ENCODE results near the gene PRAC2.

Gene PRAC2

DNA sequence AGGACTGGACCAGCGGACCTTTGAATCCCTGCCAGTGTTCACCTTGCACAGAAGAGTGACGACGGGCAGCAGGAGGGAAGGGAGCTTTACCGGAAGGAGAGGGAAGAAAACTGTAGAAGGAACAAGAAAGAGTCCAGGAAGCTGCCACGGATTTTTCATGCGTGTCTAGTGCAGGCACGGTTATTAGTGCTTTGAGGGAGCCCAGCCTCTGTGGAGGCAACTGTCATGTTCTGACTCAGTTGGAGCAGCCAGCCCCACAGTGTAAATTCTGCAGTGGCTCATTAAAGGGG lies 12.0 kb downstream of the PRAC2 start:
- no peaks in the 10 kb centered on the region; the same call in 1 of the 2 replicates for H3K4me1 ChIP-seq (ENCODE audit: control insufficient read depth, insufficient read depth, low read length)
- DNase-seq (ENCODE audit: low read depth, low spot score) = no peak
- H3K27me3 ChIP-seq (ENCODE audit: control insufficient read depth, insufficient read depth, low read length) = peaks cover 96% of the 10 kb centered on the region
- no peaks in the 10 kb centered on the region for H3K36me3 ChIP-seq (ENCODE audit: control insufficient read depth, insufficient read depth, low read length)
- no peaks in the 10 kb centered on the region for H3K9me3 ChIP-seq (ENCODE audit: control insufficient read depth, insufficient read depth, low read length)
- H3K4me3 ChIP-seq (ENCODE audit: low read length) = no peak overlapping the region
- WGBS (ENCODE audit: insufficient coverage, insufficient read length) = no CpG with 5 or more reads among the region's 7 CpGs
- H3K27ac ChIP-seq (ENCODE audit: low read length) = no peak overlapping the region

DNA sequence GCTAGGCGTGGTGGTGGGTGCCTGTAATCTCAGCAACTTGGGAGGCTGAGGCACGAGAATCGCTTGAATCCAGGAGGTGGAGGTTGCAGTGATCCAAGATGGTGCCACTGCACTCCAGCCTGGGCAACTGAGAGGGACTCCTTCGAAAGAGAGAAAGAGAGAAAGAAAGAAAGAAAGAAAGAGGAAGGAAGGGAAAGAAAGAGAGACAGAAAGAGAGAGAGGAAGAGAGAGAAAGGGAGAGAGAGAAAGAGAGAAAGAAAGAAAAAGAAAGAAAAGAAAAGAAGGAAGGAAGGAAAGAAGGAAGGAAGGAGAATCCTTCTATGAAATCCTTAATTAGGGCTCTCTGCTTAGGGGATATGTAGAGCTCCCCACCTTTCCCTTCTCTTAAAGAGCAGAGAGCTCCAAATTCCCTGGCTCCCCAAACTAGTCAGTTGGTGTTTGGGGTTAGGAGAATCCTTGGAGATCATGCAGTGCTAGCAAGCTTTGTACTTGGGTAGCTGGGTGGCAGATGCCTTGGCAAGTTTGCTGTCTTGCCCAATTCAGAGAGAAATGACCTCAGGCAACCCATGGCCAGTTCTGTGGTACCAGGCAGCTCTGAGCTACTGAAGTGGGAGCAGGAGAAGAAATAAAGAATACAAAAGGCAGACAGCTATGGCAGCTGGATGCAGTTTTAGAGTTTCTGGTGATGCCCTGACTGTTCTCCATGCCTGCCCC lies 14.5 kb downstream of the PRAC2 start:
- no peaks in the 10 kb centered on the region; the same call in 1 of the 2 replicates for H3K4me1 ChIP-seq (ENCODE audit: control insufficient read depth, insufficient read depth, low read length)
- H3K36me3 ChIP-seq (ENCODE audit: control insufficient read depth, insufficient read depth, low read length) = no peaks in the 10 kb centered on the region
- H3K4me3 ChIP-seq (ENCODE audit: low read length) = no peak overlapping the region
- H3K27ac ChIP-seq (ENCODE audit: low read length) = no peak overlapping the region
- no peaks in the 10 kb centered on the region for H3K9me3 ChIP-seq (ENCODE audit: control insufficient read depth, insufficient read depth, low read length)
- no CpG with 5 or more reads among the region's 4 CpGs for WGBS (ENCODE audit: insufficient coverage, insufficient read length)
- DNase-seq (ENCODE audit: low read depth, low spot score) = no peak
- H3K27me3 ChIP-seq (ENCODE audit: control insufficient read depth, insufficient read depth, low read length) = peaks cover 96% of the 10 kb centered on the region

DNA sequence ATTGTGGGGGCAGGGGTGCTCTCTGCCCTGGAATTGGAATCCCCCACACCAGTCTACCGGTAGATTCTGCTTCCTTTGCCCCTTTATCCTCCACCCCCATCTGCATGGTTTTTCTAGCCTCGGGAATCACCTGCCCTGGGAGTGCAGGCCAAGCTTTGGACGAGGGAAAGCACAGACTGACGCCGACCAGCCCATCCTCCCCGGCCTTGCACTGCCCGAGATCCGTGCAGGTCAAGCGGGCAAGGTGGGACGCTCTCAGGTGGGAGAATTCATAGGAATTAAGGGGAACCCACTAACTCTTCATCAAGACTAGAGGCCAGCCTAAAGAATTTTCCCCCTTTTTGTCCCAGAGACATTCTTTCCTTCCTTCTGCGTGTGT lies 15.4 kb downstream of the PRAC2 start:
- Histone ChIP-seq H3K27ac (ENCODE audit: low read length) (no peak overlapping the region), H3K4me3 (ENCODE audit: low read length) (no peak overlapping the region), H3K4me1 (ENCODE audit: control insufficient read depth, insufficient read depth, low read length) (no peaks in the 10 kb centered on the region; the same call in 1 of the 2 replicates), H3K9me3 (ENCODE audit: control insufficient read depth, insufficient read depth, low read length) (no peaks in the 10 kb centered on the region), H3K36me3 (ENCODE audit: control insufficient read depth, insufficient read depth, low read length) (no peaks in the 10 kb centered on the region), H3K27me3 (ENCODE audit: control insufficient read depth, insufficient read depth, low read length) (peaks cover 96% of the 10 kb centered on the region)
- no peak for DNase-seq (ENCODE audit: low read depth, low spot score)
- no CpG with 5 or more reads among the region's 11 CpGs for WGBS (ENCODE audit: insufficient coverage, insufficient read length)

- H3K36me3 ChIP-seq (ENCODE audit: control insufficient read depth, insufficient read depth, low read length) = no peaks in the 10 kb centered on the region
- DNase-seq (ENCODE audit: low read depth, low spot score) = no peak
- H3K4me1 ChIP-seq (ENCODE audit: control insufficient read depth, insufficient read depth, low read length) = no peaks in the 10 kb centered on the region; the same call in 1 of the 2 replicates
- no peak overlapping the region for H3K27ac ChIP-seq (ENCODE audit: low read length)
- H3K27me3 ChIP-seq (ENCODE audit: control insufficient read depth, insufficient read depth, low read length) = peaks cover 96% of the 10 kb centered on the region
- H3K9me3 ChIP-seq (ENCODE audit: control insufficient read depth, insufficient read depth, low read length) = no peaks in the 10 kb centered on the region
- no CpG with 5 or more reads among the region's 37 CpGs for WGBS (ENCODE audit: insufficient coverage, insufficient read length)
- no peak overlapping the region for H3K4me3 ChIP-seq (ENCODE audit: low read length)
Measured at GRCh38 chr17:48738803-48739526, 16.0 kb downstream of the PRAC2 start.

DNA sequence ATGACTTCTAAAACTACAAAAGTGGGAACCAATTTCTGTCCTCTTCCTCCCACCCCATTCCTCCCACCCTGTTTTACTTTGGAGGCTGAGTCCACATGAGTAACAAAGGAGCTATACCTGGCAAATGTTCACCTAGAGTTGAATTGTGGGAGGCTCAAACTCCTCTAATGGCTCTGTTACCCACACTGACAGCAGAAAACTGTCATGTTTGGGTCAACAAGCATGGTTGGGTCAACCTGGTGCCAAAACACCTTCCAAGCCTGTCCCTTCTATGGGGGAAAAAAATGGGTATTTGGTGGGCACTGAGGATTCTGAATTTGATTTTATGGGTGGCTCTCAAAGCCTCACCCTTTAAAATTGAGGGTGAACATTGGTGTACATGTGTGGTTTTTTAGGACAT lies 17.6 kb downstream of the PRAC2 start:
- Histone ChIP-seq H3K27me3 (ENCODE audit: control insufficient read depth, insufficient read depth, low read length) (peaks cover 96% of the 10 kb centered on the region), H3K27ac (ENCODE audit: low read length) (no peak overlapping the region), H3K9me3 (ENCODE audit: control insufficient read depth, insufficient read depth, low read length) (no peaks in the 10 kb centered on the region), H3K36me3 (ENCODE audit: control insufficient read depth, insufficient read depth, low read length) (no peaks in the 10 kb centered on the region), H3K4me3 (ENCODE audit: low read length) (no peak overlapping the region), H3K4me1 (ENCODE audit: control insufficient read depth, insufficient read depth, low read length) (no peaks in the 10 kb centered on the region)
- no peak for DNase-seq (ENCODE audit: low read depth, low spot score)

GRCh38 chr17:48745381-48746275 lies 22.6 kb downstream of the PRAC2 start:
- H3K4me1 ChIP-seq (ENCODE audit: control insufficient read depth, insufficient read depth, low read length) = no peaks in the 10 kb centered on the region
- H3K4me3 ChIP-seq (ENCODE audit: low read length) = no peak overlapping the region
- H3K27me3 ChIP-seq (ENCODE audit: control insufficient read depth, insufficient read depth, low read length) = peaks cover 91% of the 10 kb centered on the region
- no peak for DNase-seq (ENCODE audit: low read depth, low spot score)
- no peaks in the 10 kb centered on the region for H3K36me3 ChIP-seq (ENCODE audit: control insufficient read depth, insufficient read depth, low read length)
- no peak overlapping the region for H3K27ac ChIP-seq (ENCODE audit: low read length)
- H3K9me3 ChIP-seq (ENCODE audit: control insufficient read depth, insufficient read depth, low read length) = no peaks in the 10 kb centered on the region
- no CpG with 5 or more reads among the region's 12 CpGs for WGBS (ENCODE audit: insufficient coverage, insufficient read length)

DNA sequence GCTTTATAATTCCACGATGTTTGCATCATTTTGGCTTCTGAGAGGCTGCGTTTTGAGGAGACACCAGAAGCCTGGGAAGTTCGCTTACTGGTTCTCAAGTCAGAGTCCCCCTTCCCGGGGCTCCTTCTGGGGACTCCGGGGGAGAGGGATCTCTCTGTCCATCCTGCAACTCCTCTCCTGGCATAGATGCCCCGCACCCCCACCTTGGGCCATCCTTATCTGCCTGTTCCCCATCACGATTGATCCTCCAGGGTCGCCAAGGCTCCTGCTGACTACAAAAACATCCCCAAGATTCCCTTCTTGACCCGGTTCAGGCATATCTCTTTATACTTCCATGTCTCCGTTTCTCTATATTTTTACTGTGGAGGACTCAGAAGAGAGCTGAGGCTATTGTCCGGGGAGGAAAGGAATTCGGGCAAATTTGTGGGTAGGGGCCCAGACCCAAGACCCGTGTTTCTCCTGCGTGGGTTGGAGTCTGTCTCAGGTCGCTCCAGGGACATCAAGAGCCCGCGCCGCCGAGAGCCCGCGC lies 24.0 kb downstream of the PRAC2 start:
- Histone ChIP-seq H3K36me3 (ENCODE audit: control insufficient read depth, insufficient read depth, low read length) (no peaks in the 10 kb centered on the region), H3K27me3 (ENCODE audit: control insufficient read depth, insufficient read depth, low read length) (peaks cover 92% of the 10 kb centered on the region), H3K4me3 (ENCODE audit: low read length) (no peak overlapping the region), H3K9me3 (ENCODE audit: control insufficient read depth, insufficient read depth, low read length) (no peaks in the 10 kb centered on the region), H3K27ac (ENCODE audit: low read length) (no peak overlapping the region), H3K4me1 (ENCODE audit: control insufficient read depth, insufficient read depth, low read length) (no peaks in the 10 kb centered on the region)
- no peak for DNase-seq (ENCODE audit: low read depth, low spot score)
- no CpG with 5 or more reads among the region's 21 CpGs for WGBS (ENCODE audit: insufficient coverage, insufficient read length)

- Histone ChIP-seq H3K9me3 (ENCODE audit: control insufficient read depth, insufficient read depth, low read length) (no peaks in the 10 kb centered on the region), H3K27ac (ENCODE audit: low read length) (no peak overlapping the region), H3K4me1 (ENCODE audit: control insufficient read depth, insufficient read depth, low read length) (no peaks in the 10 kb centered on the region), H3K36me3 (ENCODE audit: control insufficient read depth, insufficient read depth, low read length) (no peaks in the 10 kb centered on the region), H3K27me3 (ENCODE audit: control insufficient read depth, insufficient read depth, low read length) (peaks cover 93% of the 10 kb centered on the region), H3K4me3 (ENCODE audit: low read length) (no peak overlapping the region)
- no CpG with 5 or more reads among the region's 53 CpGs for WGBS (ENCODE audit: insufficient coverage, insufficient read length)
- DNase-seq (ENCODE audit: low read depth, low spot score) = no peak
Measured at GRCh38 chr17:48747445-48748363, 24.7 kb downstream of the PRAC2 start.

- Histone ChIP-seq H3K27ac (ENCODE audit: low read length) (no peak overlapping the region), H3K27me3 (ENCODE audit: control insufficient read depth, insufficient read depth, low read length) (peaks cover 93% of the 10 kb centered on the region), H3K9me3 (ENCODE audit: control insufficient read depth, insufficient read depth, low read length) (no peaks in the 10 kb centered on the region), H3K36me3 (ENCODE audit: control insufficient read depth, insufficient read depth, low read length) (no peaks in the 10 kb centered on the region), H3K4me3 (ENCODE audit: low read length) (no peak overlapping the region), H3K4me1 (ENCODE audit: control insufficient read depth, insufficient read depth, low read length) (no peaks in the 10 kb centered on the region)
- DNase-seq (ENCODE audit: low read depth, low spot score) = no peak
- WGBS (ENCODE audit: insufficient coverage, insufficient read length) = 100% methylated on average over 3 of the region's 16 CpGs
Measured at GRCh38 chr17:48748718-48749566, 26.0 kb downstream of the PRAC2 start.
